ENCODE data around the gene LRFN5.
"Not testable (repeated sequence)": the region's sequence is repeated elsewhere in the genome, so short reads cannot be mapped to it uniquely, and the experiment has no call there.

LRFN5 gene

GRCh38 chr14:41642789-41643188 is 36.1 kb downstream of the LRFN5 start:
- Histone ChIP-seq H3K9me3 (ENCODE audit: low read length) (no peaks in the 10 kb centered on the region), H3K27me3 (ENCODE audit: control insufficient read depth in 1 of 2, insufficient read depth in 2 of 2, low read length in 2 of 2) (no peaks in the 10 kb centered on the region), H3K27ac (ENCODE audit: low read depth, low read length) (no peak overlapping the region), H3K9ac (ENCODE audit: low read length) (no peak overlapping the region), H3K36me3 (ENCODE audit: insufficient read depth, low read length) (no peaks in the 10 kb centered on the region), H3K4me3 (ENCODE audit: low read depth in 1 of 2, low read length in 2 of 2) (no peak overlapping the region), H3K4me1 (ENCODE audit: insufficient read depth, low read length) (peaks cover 6% of the 10 kb centered on the region)

GRCh38 chr14:41644606-41645005 is 37.9 kb downstream of the LRFN5 start:
- no peaks in the 10 kb centered on the region for H3K36me3 ChIP-seq (ENCODE audit: insufficient read depth, low read length)
- peaks cover 6% of the 10 kb centered on the region for H3K4me1 ChIP-seq (ENCODE audit: insufficient read depth, low read length)
- H3K9ac ChIP-seq (ENCODE audit: low read length): no peak overlapping the region
- no peak overlapping the region for H3K4me3 ChIP-seq (ENCODE audit: low read depth in 1 of 2, low read length in 2 of 2)
- no peaks in the 10 kb centered on the region for H3K27me3 ChIP-seq (ENCODE audit: control insufficient read depth in 1 of 2, insufficient read depth in 2 of 2, low read length in 2 of 2)
- H3K27ac ChIP-seq (ENCODE audit: low read depth, low read length): no peak overlapping the region
- H3K9me3 ChIP-seq (ENCODE audit: low read length): no peaks in the 10 kb centered on the region

- no peaks in the 10 kb centered on the region for H3K36me3 ChIP-seq (ENCODE audit: insufficient read depth, low read length)
- H3K4me1 ChIP-seq (ENCODE audit: insufficient read depth, low read length): no peaks in the 10 kb centered on the region
- no peaks in the 10 kb centered on the region for H3K9me3 ChIP-seq (ENCODE audit: low read length)
- no peak overlapping the region for H3K9ac ChIP-seq (ENCODE audit: low read length)
- H3K27me3 ChIP-seq (ENCODE audit: control insufficient read depth in 1 of 2, insufficient read depth in 2 of 2, low read length in 2 of 2): no peaks in the 10 kb centered on the region
- no peak overlapping the region for H3K27ac ChIP-seq (ENCODE audit: low read depth, low read length)
- H3K4me3 ChIP-seq (ENCODE audit: low read depth in 1 of 2, low read length in 2 of 2): no peak overlapping the region
These were observed 44.1 kb downstream of the LRFN5 start for GRCh38 chr14:41650802-41651201.

- no peak overlapping the region for H3K9ac ChIP-seq (ENCODE audit: low read length)
- no peaks in the 10 kb centered on the region for H3K27me3 ChIP-seq (ENCODE audit: control insufficient read depth in 1 of 2, insufficient read depth in 2 of 2, low read length in 2 of 2)
- no peak overlapping the region for H3K27ac ChIP-seq (ENCODE audit: low read depth, low read length)
- H3K4me3 ChIP-seq (ENCODE audit: low read depth in 1 of 2, low read length in 2 of 2): no peak overlapping the region
- no peaks in the 10 kb centered on the region for H3K9me3 ChIP-seq (ENCODE audit: low read length)
- H3K36me3 ChIP-seq (ENCODE audit: insufficient read depth, low read length): no peaks in the 10 kb centered on the region
- no peaks in the 10 kb centered on the region for H3K4me1 ChIP-seq (ENCODE audit: insufficient read depth, low read length)
These were observed 47.5 kb downstream of the LRFN5 start for GRCh38 chr14:41654196-41654595.

GRCh38 chr14:41662780-41663472 is 56.2 kb downstream of the LRFN5 start:
- H3K9ac ChIP-seq (ENCODE audit: low read length): no peak overlapping the region
- H3K4me1 ChIP-seq (ENCODE audit: insufficient read depth, low read length): no peaks in the 10 kb centered on the region

GRCh38 chr14:41663473-41663850 is 56.8 kb downstream of the LRFN5 start:
- no peaks in the 10 kb centered on the region for H3K27me3 ChIP-seq (ENCODE audit: control insufficient read depth in 1 of 2, insufficient read depth in 2 of 2, low read length in 2 of 2)

More at GRCh38 chr14:41662780-41663472, 56.2 kb downstream of the LRFN5 start:
- Histone ChIP-seq H3K27ac (ENCODE audit: low read depth, low read length) (no peak overlapping the region), H3K27me3 (ENCODE audit: control insufficient read depth in 1 of 2, insufficient read depth in 2 of 2, low read length in 2 of 2) (no peaks in the 10 kb centered on the region), H3K36me3 (ENCODE audit: insufficient read depth, low read length) (no peaks in the 10 kb centered on the region), H3K4me3 (ENCODE audit: low read depth in 1 of 2, low read length in 2 of 2) (no peak overlapping the region), H3K9me3 (ENCODE audit: low read length) (no peaks in the 10 kb centered on the region)

GRCh38 chr14:41666301-41666700 is 59.6 kb downstream of the LRFN5 start:
- Histone ChIP-seq H3K4me3 (ENCODE audit: low read depth in 1 of 2, low read length in 2 of 2) (no peak overlapping the region), H3K27ac (ENCODE audit: low read depth, low read length) (no peak overlapping the region), H3K4me1 (ENCODE audit: insufficient read depth, low read length) (no peaks in the 10 kb centered on the region), H3K9me3 (ENCODE audit: low read length) (no peaks in the 10 kb centered on the region), H3K36me3 (ENCODE audit: insufficient read depth, low read length) (no peaks in the 10 kb centered on the region), H3K27me3 (ENCODE audit: control insufficient read depth in 1 of 2, insufficient read depth in 2 of 2, low read length in 2 of 2) (no peaks in the 10 kb centered on the region), H3K9ac (ENCODE audit: low read length) (no peak overlapping the region)

More at GRCh38 chr14:41663473-41663850, 56.8 kb downstream of the LRFN5 start:
- Histone ChIP-seq H3K9ac (ENCODE audit: low read length) (no peak overlapping the region), H3K4me3 (ENCODE audit: low read depth in 1 of 2, low read length in 2 of 2) (no peak overlapping the region), H3K4me1 (ENCODE audit: insufficient read depth, low read length) (no peaks in the 10 kb centered on the region), H3K9me3 (ENCODE audit: low read length) (no peaks in the 10 kb centered on the region), H3K27ac (ENCODE audit: low read depth, low read length) (no peak overlapping the region), H3K36me3 (ENCODE audit: insufficient read depth, low read length) (no peaks in the 10 kb centered on the region)

GRCh38 chr14:41668356-41668755 is 61.7 kb downstream of the LRFN5 start:
- Histone ChIP-seq H3K9me3 (ENCODE audit: low read length) (no peaks in the 10 kb centered on the region), H3K4me3 (ENCODE audit: low read depth in 1 of 2, low read length in 2 of 2) (no peak overlapping the region), H3K27ac (ENCODE audit: low read depth, low read length) (no peak overlapping the region), H3K27me3 (ENCODE audit: control insufficient read depth in 1 of 2, insufficient read depth in 2 of 2, low read length in 2 of 2) (no peaks in the 10 kb centered on the region), H3K4me1 (ENCODE audit: insufficient read depth, low read length) (no peaks in the 10 kb centered on the region), H3K36me3 (ENCODE audit: insufficient read depth, low read length) (no peaks in the 10 kb centered on the region), H3K9ac (ENCODE audit: low read length) (no peak overlapping the region)

- not testable (repeated sequence) for H3K9ac ChIP-seq (ENCODE audit: low read length); H3K36me3 ChIP-seq (ENCODE audit: insufficient read depth, low read length); H3K4me1 ChIP-seq (ENCODE audit: insufficient read depth, low read length); H3K27me3 ChIP-seq (ENCODE audit: control insufficient read depth in 1 of 2, insufficient read depth in 2 of 2, low read length in 2 of 2); H3K27ac ChIP-seq (ENCODE audit: low read depth, low read length); H3K9me3 ChIP-seq (ENCODE audit: low read length); H3K4me3 ChIP-seq (ENCODE audit: low read depth in 1 of 2, low read length in 2 of 2)
These were observed 66.9 kb downstream of the LRFN5 start for GRCh38 chr14:41673601-41674000.

- H3K4me1 ChIP-seq (ENCODE audit: insufficient read depth, low read length); H3K9me3 ChIP-seq (ENCODE audit: low read length); H3K27me3 ChIP-seq (ENCODE audit: control insufficient read depth in 1 of 2, insufficient read depth in 2 of 2, low read length in 2 of 2); H3K27ac ChIP-seq (ENCODE audit: low read depth, low read length); H3K36me3 ChIP-seq (ENCODE audit: insufficient read depth, low read length); H3K4me3 ChIP-seq (ENCODE audit: low read depth in 1 of 2, low read length in 2 of 2); H3K9ac ChIP-seq (ENCODE audit: low read length): not testable (repeated sequence)
These were observed 67.9 kb downstream of the LRFN5 start for GRCh38 chr14:41674511-41674971.

GRCh38 chr14:41699486-41699885 is 92.8 kb downstream of the LRFN5 start:
- no peaks in the 10 kb centered on the region for H3K9me3 ChIP-seq (ENCODE audit: low read length)
- H3K4me3 ChIP-seq (ENCODE audit: low read depth in 1 of 2, low read length in 2 of 2): no peak overlapping the region
- no peaks in the 10 kb centered on the region for H3K36me3 ChIP-seq (ENCODE audit: insufficient read depth, low read length)
- H3K27ac ChIP-seq (ENCODE audit: low read depth, low read length): no peak overlapping the region
- H3K9ac ChIP-seq (ENCODE audit: low read length): no peak overlapping the region
- H3K4me1 ChIP-seq (ENCODE audit: insufficient read depth, low read length): no peaks in the 10 kb centered on the region
- H3K27me3 ChIP-seq (ENCODE audit: control insufficient read depth in 1 of 2, insufficient read depth in 2 of 2, low read length in 2 of 2): no peaks in the 10 kb centered on the region

GRCh38 chr14:41718477-41719166 is 111.9 kb downstream of the LRFN5 start:
- no peaks in the 10 kb centered on the region for H3K27me3 ChIP-seq (ENCODE audit: control insufficient read depth in 1 of 2, insufficient read depth in 2 of 2, low read length in 2 of 2)
- no peaks in the 10 kb centered on the region for H3K9me3 ChIP-seq (ENCODE audit: low read length)
- H3K4me1 ChIP-seq (ENCODE audit: insufficient read depth, low read length): no peaks in the 10 kb centered on the region
- H3K36me3 ChIP-seq (ENCODE audit: insufficient read depth, low read length): no peaks in the 10 kb centered on the region
- no peak overlapping the region for H3K27ac ChIP-seq (ENCODE audit: low read depth, low read length)
- no peak overlapping the region for H3K4me3 ChIP-seq (ENCODE audit: low read depth in 1 of 2, low read length in 2 of 2)
- no peak overlapping the region for H3K9ac ChIP-seq (ENCODE audit: low read length)

All from muscle layer of colon (tissue), 2 donors.